Endometrium (tissue), 2 donors: ENCODE measurements around the gene SLC1A5.
"Not testable (repeated sequence)": the region's sequence is repeated elsewhere in the genome, so short reads cannot be mapped to it uniquely, and the experiment has no call there.

Source experiments
- FAIRE-seq: peaks from 2 replicates; lab custom pipeline; 2012; peaks lifted over from hg19 to GRCh38; lab: Jason Lieb, UNC
- donor health status: control.
- donor health status: control.

The SLC1A5 gene

DNA sequence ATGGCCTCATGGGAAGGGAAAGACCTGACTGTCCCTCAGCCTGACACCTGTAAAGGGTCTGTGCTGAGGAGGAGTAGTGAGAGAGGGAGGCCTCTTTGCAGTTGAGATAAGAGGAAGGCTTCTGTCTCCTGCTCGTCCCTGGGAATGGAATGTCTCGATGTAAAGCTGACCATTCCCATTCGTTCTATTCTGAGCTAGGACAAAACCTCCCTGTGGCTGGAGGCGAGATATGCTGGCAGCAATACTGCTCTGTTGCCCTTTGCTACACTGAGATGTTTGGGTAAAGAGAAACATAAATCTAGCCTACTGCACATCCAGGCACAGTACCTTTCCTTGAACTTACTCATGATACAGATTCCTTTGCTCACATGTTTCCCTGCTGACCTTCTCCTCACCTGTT, 19.6 kb downstream of the SLC1A5 start:
- FAIRE-seq = not testable (repeated sequence)

DNA sequence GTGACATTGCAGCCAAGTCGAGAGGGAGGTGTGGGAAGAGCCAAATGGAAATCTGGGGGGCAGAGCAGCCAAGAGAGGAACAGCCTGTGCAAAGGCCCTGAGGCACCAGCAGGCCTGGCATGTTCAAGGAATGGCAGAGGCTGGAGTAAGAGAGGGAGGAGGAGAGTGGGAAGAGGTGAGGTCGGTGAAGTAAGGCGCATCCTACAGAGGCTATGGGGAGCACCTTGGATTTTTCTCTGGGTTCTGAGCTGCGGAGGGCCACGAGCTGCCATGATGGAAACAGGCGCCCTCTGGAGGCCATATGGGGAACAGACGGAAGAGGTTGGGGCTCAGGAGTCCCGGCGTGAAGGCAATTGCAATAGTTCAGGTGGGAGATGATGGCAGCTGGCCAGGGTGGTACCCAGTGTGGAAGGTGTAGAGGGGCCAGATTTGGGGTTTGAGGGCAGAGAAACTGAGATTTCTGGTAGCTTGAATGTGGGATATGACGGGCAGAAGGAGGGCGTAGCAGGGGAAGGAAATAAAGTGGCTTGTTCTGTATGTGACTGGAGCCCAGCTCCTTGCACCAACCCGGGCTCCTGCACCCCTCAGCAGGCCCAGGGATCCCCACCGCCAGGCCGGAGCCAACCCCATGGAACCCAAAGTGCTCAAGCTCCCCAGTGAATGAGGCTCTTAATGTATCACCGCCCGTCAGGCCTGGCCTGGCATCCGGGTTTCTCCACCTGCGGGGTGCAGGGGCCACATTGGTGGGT, 21.7 kb downstream of the SLC1A5 start:
- no peak for FAIRE-seq

DNA sequence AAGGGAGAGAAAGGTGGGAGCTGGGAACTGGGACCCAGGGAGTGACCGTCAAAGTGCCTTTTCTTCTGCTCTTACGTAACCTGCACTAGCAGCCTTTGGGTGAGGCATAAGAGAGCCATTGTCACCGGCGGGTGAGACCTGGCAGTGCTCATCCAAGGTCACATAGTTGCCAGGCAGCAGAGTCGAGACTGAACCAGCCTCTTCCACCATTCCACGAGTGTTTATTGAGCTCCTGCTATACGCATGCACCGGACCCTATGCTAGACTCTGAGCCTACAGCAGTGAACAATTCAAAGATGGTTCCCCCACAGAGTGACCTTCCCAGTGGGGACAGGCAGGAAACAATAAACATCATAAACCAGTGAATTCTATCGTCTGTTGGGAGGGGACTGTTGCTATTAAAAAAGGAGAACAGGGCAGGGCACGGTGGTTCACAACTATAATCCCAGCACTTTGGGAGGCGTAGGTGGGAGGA, 23.5 kb downstream of the SLC1A5 start:
- no peak for FAIRE-seq

DNA sequence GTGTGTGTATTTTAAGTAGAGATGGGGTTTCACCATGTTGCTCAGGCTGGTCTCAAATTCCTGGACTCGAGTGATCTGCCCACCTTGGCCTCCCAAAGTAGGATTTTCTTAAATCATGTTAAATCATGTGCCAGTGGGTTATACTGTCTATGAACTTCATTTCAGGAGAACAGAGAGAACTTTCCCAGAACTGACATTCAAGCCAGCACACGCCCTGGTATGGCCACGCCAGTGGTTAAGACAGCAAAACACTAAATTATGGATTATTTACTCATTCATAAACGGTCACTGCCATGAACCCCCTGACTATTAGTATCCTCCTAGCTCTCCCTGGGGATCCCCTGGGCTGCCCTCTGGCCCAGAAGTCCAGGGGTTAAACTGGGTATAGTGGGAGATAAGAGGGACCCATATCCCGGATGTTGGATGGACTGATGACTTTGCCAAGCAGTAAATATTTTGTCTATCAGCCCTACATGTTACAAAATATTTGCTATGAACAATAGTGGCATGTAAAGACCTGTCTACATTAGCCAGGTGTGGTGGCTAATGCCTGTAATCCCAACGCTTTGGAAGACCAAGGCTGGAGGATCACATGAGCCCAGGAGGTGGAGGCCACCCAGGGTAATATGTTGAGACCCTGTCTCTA, 26.0 kb downstream of the SLC1A5 start:
- no peak for FAIRE-seq

DNA sequence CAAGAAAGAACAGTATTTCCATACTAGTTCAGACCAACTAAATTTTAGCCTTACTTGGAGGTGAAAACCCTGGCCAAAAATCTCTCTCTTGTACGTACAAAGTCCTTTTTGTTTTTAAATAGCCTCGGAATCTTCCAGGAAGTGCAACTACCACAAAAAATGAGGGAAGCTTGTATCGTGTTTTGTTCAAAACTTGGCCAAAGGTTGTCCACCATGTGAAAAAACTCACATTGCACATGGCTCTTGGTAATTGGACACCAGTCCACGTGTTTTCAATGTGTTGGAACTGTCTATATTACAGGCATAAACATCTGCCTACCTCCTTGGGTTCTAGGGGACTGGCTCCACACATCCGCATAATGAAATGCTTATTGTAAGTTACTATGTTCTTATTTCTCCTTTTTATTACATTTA, 27.0 kb downstream of the SLC1A5 start:
- no peak for FAIRE-seq

DNA sequence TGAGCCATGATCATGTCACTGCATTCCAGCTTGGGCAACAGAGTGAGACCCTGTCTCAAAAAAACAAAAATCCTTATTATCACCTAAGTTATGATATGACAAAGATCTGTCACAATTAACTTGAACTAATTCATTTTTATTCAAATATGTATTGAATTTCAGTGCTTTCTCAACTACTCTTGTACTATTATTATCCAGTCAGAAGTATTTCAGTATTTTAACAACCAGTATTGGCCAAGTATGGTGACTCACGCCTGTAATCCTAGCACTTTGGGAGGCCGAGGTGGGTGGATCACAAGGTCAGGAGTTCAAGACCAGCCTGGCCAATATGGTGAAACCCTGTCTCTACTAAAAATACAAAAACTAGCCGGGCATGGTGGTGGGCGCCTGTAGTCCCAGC, 27.5 kb downstream of the SLC1A5 start:
- not testable (repeated sequence) for FAIRE-seq

DNA sequence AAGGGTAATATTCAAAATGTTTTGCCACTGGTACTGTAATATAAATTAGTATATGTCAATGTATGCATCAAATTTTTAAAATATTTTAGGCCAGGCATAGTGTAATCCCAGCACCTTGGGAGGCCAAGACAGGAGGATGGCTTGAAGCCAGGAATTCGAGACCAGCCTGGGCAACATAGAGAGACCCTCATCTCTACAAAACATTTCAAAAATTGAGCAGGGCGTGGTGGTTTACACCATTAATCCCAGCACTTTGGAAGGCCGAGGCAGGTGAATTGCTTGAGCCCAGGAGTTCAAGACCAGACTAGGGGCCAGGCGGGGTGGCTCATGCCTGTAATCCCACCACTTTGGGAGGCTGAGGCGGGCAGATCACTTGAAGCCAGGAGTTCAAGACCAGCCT, 28.0 kb downstream of the SLC1A5 start:
- FAIRE-seq = no peak

DNA sequence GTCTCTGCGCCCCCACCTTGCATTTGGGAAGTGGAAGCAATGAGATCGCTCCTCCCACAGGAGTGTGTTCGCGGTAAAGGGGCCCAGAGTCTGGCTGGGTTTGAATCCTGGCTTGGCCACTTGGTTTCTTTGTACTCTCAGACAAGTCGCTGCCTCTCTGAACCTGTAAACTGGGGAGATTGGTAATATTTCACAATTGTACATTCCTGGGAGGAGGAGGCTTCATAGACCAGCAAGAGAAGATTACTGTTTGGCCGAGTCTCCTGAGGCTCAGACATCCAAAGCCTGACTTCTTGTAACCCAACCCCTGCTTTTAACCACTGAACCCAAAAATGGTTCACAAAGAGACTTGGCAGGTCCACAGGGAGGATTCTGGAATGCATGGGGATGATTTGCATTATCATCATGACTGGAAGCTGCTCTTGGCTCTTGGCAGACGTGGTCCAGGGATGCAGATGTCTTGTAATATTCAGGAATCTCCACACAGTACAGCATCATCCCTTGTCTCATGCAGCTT, 28.5 kb downstream of the SLC1A5 start:
- no peak for FAIRE-seq

DNA sequence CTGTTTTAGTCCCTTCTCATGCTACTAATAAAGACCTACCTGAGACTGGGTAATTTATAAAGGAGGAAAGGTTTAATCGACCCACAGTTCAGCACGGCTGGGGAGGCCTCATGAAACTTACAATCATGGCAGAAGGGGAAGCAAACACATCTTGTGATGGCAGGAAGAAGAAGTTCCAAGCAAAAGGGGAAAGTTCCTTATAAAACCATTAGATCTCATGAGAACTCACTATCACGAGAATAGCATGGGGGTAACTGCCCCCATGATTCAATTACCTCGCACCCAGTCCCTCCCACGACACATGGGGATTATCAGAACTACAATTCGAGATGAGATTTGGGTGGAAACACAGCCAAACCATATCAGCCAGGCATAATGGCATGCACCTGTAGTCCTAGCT, 29.2 kb downstream of the SLC1A5 start:
- FAIRE-seq = no peak

DNA sequence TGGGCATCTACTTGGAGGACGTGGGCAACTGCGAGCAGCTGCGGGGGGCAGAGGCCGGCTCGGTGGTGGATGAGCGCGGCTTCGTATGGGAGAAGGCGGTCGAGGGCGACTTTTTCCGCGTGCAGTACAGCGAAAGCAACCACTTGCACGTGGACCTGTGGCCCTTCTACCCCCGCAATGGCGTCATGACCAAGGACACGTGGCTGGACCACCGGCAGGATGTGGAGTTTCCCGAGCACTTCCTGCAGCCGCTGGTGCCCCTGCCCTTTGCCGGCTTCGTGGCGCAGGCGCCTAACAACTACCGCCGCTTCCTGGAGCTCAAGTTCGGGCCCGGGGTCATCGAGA, 31.9 kb downstream of the SLC1A5 start:
- FAIRE-seq = no peak

DNA sequence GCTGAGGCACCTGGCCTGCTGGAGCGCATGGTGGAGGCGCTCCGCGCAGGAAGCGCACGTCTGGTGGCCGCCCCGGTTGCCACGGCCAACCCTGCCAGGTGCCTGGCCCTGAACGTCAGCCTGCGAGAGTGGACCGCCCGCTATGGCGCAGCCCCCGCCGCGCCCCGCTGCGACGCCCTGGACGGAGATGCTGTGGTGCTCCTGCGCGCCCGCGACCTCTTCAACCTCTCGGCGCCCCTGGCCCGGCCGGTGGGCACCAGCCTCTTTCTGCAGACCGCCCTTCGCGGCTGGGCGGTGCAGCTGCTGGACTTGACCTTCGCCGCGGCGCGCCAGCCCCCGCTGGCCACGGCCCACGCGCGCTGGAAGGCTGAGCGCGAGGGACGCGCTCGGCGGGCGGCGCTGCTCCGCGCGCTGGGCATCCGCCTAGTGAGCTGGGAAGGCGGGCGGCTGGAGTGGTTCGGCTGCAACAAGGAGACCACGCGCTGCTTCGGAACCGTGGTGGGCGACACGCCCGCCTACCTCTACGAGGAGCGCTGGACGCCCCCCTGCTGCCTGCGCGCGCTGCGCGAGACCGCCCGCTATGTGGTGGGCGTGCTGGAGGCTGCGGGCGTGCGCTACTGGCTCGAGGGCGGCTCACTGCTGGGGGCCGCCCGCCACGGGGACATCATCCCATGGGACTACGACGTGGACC, 32.4 kb downstream of the SLC1A5 start:
- FAIRE-seq = no peak

DNA sequence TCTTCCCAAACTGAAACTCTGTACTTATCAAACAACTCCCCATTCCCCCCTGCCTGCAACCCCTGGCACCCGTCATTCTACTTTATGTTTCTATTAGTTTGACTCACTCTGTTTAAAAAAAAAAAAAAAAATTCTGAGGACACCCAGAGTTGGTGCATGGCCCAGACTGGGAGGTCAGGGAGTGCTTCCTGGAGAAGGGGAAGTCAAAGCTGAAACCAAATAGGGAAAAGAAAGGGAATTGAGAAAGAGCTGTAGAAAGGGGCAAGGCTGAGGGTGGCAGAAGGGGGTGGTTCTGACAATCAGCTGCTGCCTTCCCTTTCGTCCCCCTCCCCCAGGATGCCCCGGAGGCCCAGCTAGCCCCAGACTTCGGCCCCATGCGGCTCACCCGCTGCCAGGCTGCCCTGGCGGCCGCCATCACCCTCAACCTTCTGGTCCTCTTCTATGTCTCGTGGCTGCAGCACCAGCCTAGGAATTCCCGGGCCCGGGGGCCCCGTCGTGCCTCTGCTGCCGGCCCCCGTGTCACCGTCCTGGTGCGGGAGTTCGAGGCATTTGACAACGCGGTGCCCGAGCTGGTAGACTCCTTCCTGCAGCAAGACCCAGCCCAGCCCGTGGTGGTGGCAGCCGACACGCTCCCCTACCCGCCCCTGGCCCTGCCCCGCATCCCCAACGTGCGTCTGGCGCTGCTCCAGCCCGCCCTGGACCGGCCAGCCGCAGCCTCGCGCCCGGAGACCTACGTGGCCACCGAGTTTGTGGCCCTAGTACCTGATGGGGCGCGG, 33.1 kb downstream of the SLC1A5 start:
- FAIRE-seq = no peak

DNA sequence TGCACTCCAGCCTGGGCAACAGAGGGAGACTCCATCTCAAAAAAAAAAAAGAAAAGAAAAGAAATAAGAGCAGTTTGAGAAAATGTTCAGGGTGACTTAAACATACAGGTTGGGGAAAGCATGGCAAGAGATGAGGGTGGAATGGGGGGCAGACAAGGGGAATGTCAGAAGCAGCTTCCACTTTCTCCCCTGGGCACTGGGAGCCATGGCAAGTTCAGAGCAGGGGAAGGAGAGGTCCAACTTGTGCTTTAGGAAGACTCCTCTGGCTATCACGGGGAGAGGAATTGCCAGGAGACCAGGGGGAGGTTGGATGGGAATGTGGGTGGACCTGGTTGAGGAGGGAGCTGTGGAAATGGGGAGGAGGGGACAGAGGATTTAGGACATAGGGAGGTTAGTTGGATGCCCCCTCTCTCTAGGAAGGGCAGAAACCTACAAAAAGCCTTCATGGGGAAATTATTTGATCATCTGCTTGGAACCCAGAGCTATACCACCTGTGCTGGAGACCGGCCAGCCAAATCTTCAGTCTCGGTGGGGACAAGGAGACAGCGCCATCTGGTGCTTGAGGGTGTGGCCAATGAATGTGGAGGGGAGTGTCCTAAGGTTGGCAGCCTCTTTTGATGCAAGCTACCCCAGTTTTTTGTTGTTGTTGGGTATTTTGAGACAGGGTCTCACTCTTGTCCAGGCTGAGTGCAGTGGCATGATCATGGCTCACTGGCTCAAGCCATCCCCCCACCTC, 34.8 kb downstream of the SLC1A5 start:
- no peak for FAIRE-seq

DNA sequence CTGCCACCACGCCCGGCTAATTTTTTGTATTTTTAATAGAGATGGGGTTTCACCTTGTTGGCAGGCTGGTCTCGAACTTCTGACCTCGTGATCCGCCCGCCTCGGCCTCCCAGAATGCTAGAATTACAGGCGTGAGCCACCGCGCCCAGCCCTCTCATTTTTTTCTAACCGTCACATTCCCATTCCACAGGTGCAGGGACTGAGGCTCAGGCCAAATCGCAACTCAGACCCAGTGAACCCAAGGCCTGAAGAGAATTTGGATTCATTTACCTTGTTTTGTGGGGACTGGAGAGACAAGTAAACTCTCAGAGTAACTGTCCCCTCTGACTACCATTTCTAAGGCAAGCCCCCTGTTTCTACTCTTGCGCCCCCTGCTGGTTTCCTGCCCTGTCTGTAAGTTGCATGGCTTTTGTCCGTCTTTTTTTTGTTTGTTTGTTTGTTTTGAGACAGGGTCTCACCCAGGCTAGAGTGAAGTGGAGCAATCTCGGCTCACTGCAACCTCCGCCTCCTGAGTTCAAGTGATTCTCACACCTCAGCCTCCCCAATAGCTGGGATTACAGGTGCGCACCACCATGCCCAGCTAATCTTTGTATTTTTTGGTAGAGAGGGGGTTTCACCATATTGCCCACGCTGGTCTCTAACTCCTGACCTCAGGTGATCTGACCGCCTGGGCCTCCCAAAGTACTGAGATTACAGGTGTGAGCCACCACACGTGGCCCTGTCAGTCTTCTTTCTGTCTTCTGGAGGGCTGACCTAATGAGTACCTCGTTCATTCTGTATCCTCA, 39.9 kb downstream of the SLC1A5 start:
- FAIRE-seq = no peak

DNA sequence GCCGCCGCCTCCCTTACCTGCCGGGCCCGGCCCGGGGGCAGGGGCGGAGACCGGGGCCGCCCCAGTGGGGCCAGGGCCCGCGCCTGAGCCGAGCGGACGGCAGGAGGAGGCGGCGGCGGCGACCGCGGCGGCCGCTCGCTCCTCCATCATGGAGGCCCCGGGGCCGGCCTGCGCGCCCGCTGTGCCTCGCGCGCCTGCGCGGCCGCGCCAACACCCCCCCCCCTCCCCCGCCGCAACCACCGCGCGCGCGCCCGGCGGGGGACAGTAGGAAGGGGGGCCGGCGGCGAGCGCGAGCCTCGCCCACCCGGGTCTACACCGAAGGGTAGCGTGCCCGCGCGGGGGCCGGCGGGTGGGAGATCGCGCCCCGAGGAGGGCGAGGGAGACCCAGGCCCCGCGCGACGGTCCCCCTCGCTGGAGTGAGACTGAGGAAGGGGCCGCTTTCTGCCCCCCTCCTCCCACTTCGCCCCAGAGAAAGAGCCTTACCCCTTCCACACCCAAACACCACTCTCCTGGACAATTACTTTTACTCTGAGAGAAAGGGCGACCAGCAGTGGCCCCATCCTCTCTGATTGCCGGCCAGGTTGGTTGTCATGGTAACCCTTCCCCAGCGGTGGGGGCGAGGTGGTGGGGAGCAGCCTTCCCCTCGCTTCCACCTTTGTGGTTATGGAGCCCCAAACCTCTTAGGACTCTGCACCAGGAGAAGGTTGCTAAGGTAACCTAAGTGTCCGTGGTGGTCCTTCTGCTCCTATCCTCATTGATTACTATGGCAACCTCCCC, 41.9 kb downstream of the SLC1A5 start, which contains the start of gene STRN4:
Gene STRN4, minus strand, starts transcription at position 170 of the 777 bp plus-strand sequence. Its CDS starts 20 bp downstream, at position 150.
- no peak for FAIRE-seq

DNA sequence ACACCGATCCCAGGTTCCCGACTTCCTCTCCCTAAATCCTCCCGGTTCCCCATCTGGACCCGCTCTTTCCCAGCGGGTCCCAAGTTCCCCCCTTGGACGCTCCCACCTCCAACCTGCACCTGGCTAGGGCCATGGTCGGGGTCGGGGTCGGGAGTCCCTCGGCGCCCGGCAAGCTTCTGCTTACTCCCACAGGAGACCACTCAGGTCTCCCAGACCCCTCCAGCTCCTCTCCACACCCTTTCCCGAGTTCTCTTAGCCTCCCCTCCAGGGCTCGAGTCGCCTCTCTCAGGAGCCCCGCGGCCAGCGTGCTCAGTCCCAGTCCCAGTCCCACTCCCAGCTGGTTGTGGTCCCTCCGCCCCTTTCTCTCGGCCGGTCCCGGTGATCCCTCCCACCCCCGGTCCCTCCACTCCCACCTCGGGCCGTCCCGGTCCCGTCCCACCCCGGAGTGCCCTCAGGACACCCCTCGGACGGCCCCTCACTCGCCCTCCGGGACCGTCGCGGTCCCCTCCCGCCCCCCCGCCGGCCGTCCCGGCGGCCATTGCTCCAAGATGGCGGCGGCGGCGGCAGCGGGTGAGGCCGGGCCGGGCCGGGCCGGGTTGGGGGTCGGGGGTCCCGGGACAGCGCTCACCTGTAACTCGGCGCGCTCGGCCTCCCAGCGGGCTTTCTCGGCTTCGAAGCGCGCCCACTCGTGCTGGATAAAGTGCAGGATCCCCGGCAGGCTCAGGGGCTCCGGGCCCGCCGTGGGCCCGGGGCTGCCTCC, 42.7 kb downstream of the SLC1A5 start, which contains the start of gene FKRP:
Gene FKRP, plus strand, starts transcription at position 537 of the 760 bp plus-strand sequence. CDS start 9,394 bp downstream, outside the sequence.
- FAIRE-seq = no peak

DNA sequence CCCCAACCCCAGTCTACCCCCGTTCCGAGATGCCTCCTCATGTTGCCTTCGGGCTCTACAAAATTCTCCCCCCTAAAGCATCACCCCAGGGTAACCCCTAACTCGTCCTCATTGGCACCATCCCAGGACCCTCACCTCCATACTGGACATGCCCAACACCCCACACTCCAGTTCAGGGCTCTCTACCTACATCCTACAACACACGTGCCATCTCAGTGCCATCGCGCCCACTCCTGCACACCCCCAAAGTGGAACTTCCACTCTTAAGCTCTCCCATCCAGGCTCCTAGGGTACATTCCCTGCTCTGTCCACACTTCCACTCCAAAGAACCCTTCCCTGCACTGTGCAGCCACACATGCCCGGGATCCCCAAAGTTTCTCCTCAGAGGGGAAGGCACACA, 43.4 kb downstream of the SLC1A5 start:
- FAIRE-seq = no peak

DNA sequence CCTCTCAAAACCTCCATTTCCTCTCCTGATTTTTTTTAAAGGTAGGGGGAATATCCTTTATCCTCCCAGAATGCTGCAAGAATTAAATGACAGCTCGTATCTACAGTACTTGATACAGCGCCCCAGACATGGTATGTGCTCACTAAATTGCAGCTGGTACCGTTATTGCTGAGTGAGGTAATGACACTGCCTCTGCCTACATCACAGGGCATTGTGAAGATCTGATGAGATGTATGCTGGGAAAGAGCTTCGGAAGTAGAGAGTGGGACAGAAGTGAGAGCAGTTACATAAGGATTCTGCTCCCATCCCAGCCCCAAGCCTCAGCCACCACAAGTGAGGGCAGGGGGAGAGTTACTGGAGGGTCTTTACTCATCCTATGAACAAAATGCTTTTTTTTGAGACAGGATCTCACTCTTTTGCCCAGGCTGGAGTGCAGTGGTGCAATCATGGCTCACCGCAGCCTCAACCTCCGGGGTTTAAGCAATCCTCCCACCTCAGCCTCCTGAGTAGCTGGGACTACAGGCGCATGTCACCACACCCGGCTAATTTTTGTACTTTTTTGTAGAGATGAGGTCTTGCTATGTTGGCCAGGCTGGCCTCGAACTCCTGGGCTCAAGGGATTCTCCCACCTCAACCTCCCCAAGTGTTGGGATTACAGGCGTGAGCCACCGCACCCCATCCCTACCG, 44.2 kb downstream of the SLC1A5 start:
- FAIRE-seq = no peak
